Sigmoid colon (tissue), 4 donors: ENCODE measurements around the gene CARMIL3.

ENCODE experiments used
- CTCF ChIP-seq, 4 experiments: fragments of 450-650 bp in 3 of 4; fragments of 200-600 bp in 1 of 4; IDR thresholded peaks; one replicate each; pipeline ENCODE4 v1.5.1; 2016 to 2019; ENCODE audit warnings: antibody characterized with exemption in 4 of 4, mild to moderate bottlenecking in 3 of 4, moderate library complexity in 2 of 4
- POLR2A ChIP-seq, 2 donors: fragments of 450-650 bp; IDR thresholded peaks; one replicate each; pipeline ENCODE4 v1.6.1; 2016; ENCODE audit warnings: antibody characterized with exemption in 2 of 2, mild to moderate bottlenecking in 2 of 2, moderate library complexity in 2 of 2
- POLR2AphosphoS5 ChIP-seq, 4 donors: sonication (generic); formaldehyde crosslinking; IDR thresholded peaks; one replicate each; pipeline ENCODE4 v1.6.1; 2017; ENCODE audit warnings: antibody characterized with exemption in 4 of 4

- no peak for TF ChIP-seq POLR2A (IDR thresholded peaks at IDR 0.05)
- TF ChIP-seq POLR2AphosphoS5 (IDR thresholded peaks at IDR 0.05): no peak
- no peak for TF ChIP-seq CTCF (IDR thresholded peaks at IDR 0.05)
Observed at GRCh38 chr14:24068711-24069410, 17.1 kb downstream of the CARMIL3 start.
